HG03558 (cell line): ENCODE results near the gene ETFB.

Source experiments
- ATAC-seq: cut with Tn5 transposase; IDR thresholded peaks from one replicate; pipeline ENCODE4 v1.9.1; 2021; ENCODE audit warnings: moderate number of reproducible peaks; ENCODE audit not compliant: unreplicated experiment; ENCODE audit errors: extremely low read depth

ETFB gene

GRCh38 chr19:51331193-51331592, 35.0 kb downstream of the ETFB start:
- no peak for ATAC-seq

- ATAC-seq, result no peak
These were observed 35.8 kb downstream of the ETFB start for GRCh38 chr19:51330366-51330765.

GRCh38 chr19:51329411-51329810, 36.8 kb downstream of the ETFB start:
- ATAC-seq, result no peak

GRCh38 chr19:51327066-51328001, 38.9 kb downstream of the ETFB start:
- no peak for ATAC-seq

GRCh38 chr19:51326216-51327065, 39.7 kb downstream of the ETFB start:
- no peak for ATAC-seq

- ATAC-seq, result no peak
These were observed 40.8 kb downstream of the ETFB start for GRCh38 chr19:51325161-51325976.

GRCh38 chr19:51324167-51324481, 42.1 kb downstream of the ETFB start:
- ATAC-seq, result no peak

- no peak for ATAC-seq
These were observed 42.6 kb downstream of the ETFB start for GRCh38 chr19:51323481-51324166.

GRCh38 chr19:51321799-51322198, 44.4 kb downstream of the ETFB start:
- no peak for ATAC-seq

GRCh38 chr19:51320280-51320657, 45.9 kb downstream of the ETFB start:
- no peak for ATAC-seq

- no peak for ATAC-seq
These were observed 46.4 kb downstream of the ETFB start for GRCh38 chr19:51319649-51320279.

- no peak for ATAC-seq
These were observed 47.2 kb downstream of the ETFB start for GRCh38 chr19:51318687-51319648.

- ATAC-seq, result no peak
These were observed 48.2 kb downstream of the ETFB start for GRCh38 chr19:51317968-51318367.

GRCh38 chr19:51317376-51317775, 48.8 kb downstream of the ETFB start:
- no peak for ATAC-seq

- ATAC-seq, result no peak
These were observed 49.5 kb downstream of the ETFB start for GRCh38 chr19:51316688-51317087.

GRCh38 chr19:51311351-51312257, 54.6 kb downstream of the ETFB start, which contains the start of gene IGLON5:
Gene IGLON5 (plus strand): TSS chr19:51311644. CDS start chr19:51311848, 204 bp downstream.
- no peak for ATAC-seq

GRCh38 chr19:51305479-51305878, 60.7 kb downstream of the ETFB start:
- no peak for ATAC-seq
